Brain microvascular endothelial cell (primary cell): ENCODE measurements around the gene CTNNA3.

Experiments used
- DNase-seq: peaks from one replicate; pipeline ENCODE4 v3.0.0-alpha.2; 2020
- H3K27ac ChIP-seq: fragments of 250-450 bp; sonication (Bioruptor Pico); 2 replicates; pipeline ENCODE4 v1.5.1; 2020; ENCODE audit warnings: mild to moderate bottlenecking, moderate library complexity
- H3K27me3 ChIP-seq: fragments of 250-450 bp; sonication (Bioruptor Pico); replicated peaks from 2 replicates; pipeline ENCODE4 v1.5.1; 2020; ENCODE audit warnings: mild to moderate bottlenecking
- H3K36me3 ChIP-seq: fragments of 250-450 bp; sonication (Bioruptor Pico); replicated peaks from 2 replicates; pipeline ENCODE4 v1.5.1; 2020; ENCODE audit warnings: mild to moderate bottlenecking
- H3K4me3 ChIP-seq: 2 replicates; pipeline ENCODE4 v1.5.1; 2011; ENCODE audit warnings: low read depth, mild to moderate bottlenecking, control low read depth, low read length, moderate library complexity
- in situ Hi-C: cut with HindIII; loops from 2 replicates; pipeline ENCODE4 v1.10.0; 2017; ENCODE audit warnings: low sequenced_read_pairs, low pct_ligation_motif_present
- TF ChIP-seq, protein P1 (sequence below): IDR thresholded peaks from 2 replicates; pipeline ENCODE4 v1.5.1; 2011; ENCODE audit warnings: low read depth, mild to moderate bottlenecking, moderate library complexity, low read length, control low read depth, inconsistent platforms; ENCODE audit errors: missing control alignments

CTNNA3 gene

DNA sequence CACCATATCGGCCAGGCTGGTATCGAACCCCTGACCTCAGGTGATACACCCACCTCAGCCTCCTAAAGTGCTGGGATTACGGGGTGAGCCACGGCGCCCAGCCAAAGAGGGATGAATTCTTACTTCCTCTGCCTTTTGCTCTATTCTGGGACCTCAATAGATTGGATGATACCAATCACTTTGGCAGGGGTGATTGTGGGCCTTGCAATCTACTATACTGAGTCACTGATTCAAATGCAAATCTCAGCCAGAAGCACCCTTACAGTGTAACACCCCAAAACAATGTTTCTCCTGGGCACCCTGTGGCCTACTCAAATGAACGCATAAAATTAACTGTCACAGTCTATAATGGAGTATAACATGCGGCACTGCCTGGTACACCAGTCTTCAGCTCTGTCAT lies 1366.8 kb downstream of the CTNNA3 start:
- DNase-seq = no peak
- no peaks in the 10 kb centered on the region for H3K36me3 ChIP-seq
- TF ChIP-seq, protein P1, sequence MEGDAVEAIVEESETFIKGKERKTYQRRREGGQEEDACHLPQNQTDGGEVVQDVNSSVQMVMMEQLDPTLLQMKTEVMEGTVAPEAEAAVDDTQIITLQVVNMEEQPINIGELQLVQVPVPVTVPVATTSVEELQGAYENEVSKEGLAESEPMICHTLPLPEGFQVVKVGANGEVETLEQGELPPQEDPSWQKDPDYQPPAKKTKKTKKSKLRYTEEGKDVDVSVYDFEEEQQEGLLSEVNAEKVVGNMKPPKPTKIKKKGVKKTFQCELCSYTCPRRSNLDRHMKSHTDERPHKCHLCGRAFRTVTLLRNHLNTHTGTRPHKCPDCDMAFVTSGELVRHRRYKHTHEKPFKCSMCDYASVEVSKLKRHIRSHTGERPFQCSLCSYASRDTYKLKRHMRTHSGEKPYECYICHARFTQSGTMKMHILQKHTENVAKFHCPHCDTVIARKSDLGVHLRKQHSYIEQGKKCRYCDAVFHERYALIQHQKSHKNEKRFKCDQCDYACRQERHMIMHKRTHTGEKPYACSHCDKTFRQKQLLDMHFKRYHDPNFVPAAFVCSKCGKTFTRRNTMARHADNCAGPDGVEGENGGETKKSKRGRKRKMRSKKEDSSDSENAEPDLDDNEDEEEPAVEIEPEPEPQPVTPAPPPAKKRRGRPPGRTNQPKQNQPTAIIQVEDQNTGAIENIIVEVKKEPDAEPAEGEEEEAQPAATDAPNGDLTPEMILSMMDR = no peak
- in situ Hi-C loops = no loop called here
- H3K27me3 ChIP-seq = no peaks in the 10 kb centered on the region
- no peak overlapping the region for H3K4me3 ChIP-seq
- no peak overlapping the region for H3K27ac ChIP-seq

GRCh38 chr10:66326876-66327275 lies 1369.1 kb downstream of the CTNNA3 start:
- TF ChIP-seq, protein P1 = no peak
- H3K4me3 ChIP-seq = no peak overlapping the region
- H3K27me3 ChIP-seq = no peaks in the 10 kb centered on the region
- in situ Hi-C loops = no loop called here
- H3K27ac ChIP-seq = no peak overlapping the region
- no peak for DNase-seq
- no peaks in the 10 kb centered on the region for H3K36me3 ChIP-seq

DNA sequence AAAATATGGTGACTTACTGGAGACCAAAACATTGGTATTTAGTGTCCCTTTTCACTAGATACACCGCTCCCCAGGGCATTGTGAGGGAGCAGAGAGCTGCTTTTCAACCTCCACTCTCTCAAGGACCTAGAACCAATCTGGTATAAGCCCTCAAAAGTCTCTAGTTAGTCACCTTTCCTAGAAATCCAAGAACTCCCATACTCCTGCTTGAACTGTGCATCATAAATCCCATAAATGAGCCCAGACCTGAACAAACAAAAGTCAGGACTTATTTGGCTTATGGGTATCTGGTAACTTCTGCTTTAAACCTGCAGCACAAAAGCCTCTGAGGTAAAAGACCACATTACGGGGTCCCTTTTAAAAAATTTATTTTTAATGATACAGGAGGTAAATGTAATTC lies 1373.2 kb downstream of the CTNNA3 start:
- H3K27ac ChIP-seq = no peak overlapping the region
- no peaks in the 10 kb centered on the region for H3K27me3 ChIP-seq
- TF ChIP-seq, protein P1 = no peak
- no peak overlapping the region for H3K4me3 ChIP-seq
- in situ Hi-C loops = no loop called here
- DNase-seq = no peak
- H3K36me3 ChIP-seq = no peaks in the 10 kb centered on the region

DNA sequence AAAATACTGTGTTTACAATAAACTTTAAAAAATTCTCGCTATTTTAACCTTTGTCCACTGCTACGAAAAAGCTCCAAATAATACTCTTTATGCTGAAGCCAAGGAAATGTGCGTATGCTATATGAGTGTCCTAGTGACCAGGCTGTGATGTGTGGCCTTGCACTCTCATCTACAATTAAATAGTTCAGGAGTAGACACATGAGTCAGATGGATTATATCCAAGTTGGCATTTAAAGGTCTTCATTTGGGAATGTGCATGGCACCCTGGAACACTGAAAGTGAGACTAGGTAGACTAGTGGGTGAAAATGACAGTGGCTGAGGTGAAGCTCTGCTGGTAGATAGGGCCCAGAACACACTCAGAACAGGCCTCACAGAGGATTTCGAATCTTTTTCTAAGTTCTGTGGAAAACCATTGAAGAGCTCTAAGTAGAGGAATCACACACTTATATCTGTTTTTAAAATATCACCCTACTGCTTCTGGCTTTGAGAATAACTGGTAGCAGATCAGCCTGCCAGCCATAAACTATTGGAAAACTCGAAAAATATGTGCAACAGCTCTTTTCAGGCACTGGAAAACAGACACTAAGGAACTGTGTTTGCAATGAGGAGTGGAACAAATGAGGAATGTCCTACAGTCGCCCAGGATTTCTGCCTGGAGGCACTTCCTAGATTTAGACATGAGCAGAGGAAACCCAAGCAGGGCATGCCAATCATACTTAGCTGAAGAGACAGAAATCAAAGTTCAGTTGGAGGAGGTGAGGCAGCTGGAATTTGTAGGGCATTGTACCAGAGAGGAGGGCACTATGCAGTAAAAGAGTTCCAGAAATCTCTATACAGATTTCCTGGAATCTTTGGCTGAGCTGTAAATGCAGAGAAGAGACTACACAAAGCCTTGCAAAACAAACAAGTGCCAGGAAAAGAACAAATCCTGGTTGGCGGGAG lies 1374.0 kb downstream of the CTNNA3 start:
- TF ChIP-seq, protein P1 = no peak
- H3K36me3 ChIP-seq = no peaks in the 10 kb centered on the region
- no peak overlapping the region for H3K27ac ChIP-seq
- DNase-seq = no peak
- H3K27me3 ChIP-seq = no peaks in the 10 kb centered on the region
- in situ Hi-C loops = no loop called here
- H3K4me3 ChIP-seq = no peak overlapping the region

GRCh38 chr10:66318761-66319160 lies 1377.2 kb downstream of the CTNNA3 start:
- H3K4me3 ChIP-seq = no peak overlapping the region
- no peaks in the 10 kb centered on the region for H3K36me3 ChIP-seq
- in situ Hi-C loops = no loop called here
- DNase-seq = no peak
- no peaks in the 10 kb centered on the region for H3K27me3 ChIP-seq
- H3K27ac ChIP-seq = no peak overlapping the region
- TF ChIP-seq, protein P1 = no peak
